GM12891 (cell line): Measurements from ENCODE around the gene BMPR1A.

ENCODE experiments used
- POLR2A ChIP-seq: IDR thresholded peaks from 2 replicates; pipeline ENCODE4 v1.6.1; 2011; ENCODE audit warnings: low read depth, low read length, control low read depth
- SPI1 ChIP-seq: IDR thresholded peaks from 2 replicates; pipeline ENCODE4 v1.6.1; 2011; ENCODE audit warnings: low read depth, low read length, control low read depth
- TAF1 ChIP-seq: IDR thresholded peaks from 2 replicates; pipeline ENCODE4 v1.6.1; 2011; ENCODE audit warnings: low read depth, low read length, control low read depth

GRCh38 chr10:86898511-86898910 is 142.1 kb downstream of the BMPR1A start:
- no peak for TF ChIP-seq POLR2A
- no peak for TF ChIP-seq SPI1
- no peak for TF ChIP-seq TAF1
